ENCODE measurements around the gene MYRIP. TPM values are rescaled to one million over a fixed set of nuclear protein-coding genes. Genes with fewer than 3 reads are reported as not detected.

MYRIP gene
- polyA plus RNA-seq, 6 donors from 2014 or later, result not detected

DNA sequence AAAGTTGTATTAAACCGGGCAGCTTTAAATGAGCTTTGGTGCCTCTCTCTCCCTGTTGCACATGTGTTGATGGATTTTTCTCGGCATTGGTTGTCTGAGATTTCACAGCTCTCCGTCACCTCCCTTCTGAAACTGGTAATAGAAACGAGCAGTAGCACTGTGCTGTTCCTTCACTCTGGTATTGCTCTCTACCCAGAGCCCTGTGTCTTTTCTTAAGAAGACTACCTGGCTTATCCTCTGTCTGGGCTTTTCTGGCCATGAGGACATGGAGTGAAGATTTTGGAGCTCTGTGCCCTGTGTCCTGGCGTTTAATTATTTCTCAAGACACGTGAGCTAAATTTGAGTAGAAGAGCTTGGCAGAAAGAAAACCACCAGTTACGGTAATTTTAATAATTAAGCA is 290.5 kb downstream of the MYRIP start:
- Mint-ChIP-seq H3K27ac (no peak overlapping the region), H3K36me3 (peaks cover 0 to 5% of the 10 kb centered on the region in 2 donors), H3K4me3 (no peak overlapping the region), H3K4me1 (no peaks in the 10 kb centered on the region), H3K9me3 (peaks cover 0 to 17% (median 10%) of the 10 kb centered on the region in 7 donors), H3K27me3 (peaks cover 9 to 20% (median 15%) of the 10 kb centered on the region in 3 donors)
- DNase-seq (no peak), ATAC-seq (ENCODE audit: low read depth in 2 of 2) (no peak)

DNA sequence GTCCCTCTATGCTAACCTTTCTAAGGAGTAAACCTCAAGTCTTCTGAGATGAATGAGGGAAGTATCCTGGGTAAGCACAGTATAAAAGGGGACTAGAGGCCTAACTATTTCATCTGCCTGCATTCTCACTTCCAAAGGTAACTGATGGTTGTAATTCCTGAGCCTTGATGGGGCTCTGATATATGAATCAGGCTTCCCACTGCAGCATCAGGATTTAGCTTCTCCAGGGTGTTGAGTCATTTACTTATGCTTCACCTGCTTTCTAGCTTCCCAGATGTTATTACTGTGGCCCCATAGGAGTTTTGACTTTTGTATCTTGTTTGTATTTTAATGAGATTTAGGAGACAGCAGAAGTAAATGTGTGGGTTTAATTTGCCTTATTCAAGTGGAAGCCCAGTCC is 292.8 kb downstream of the MYRIP start:
- ATAC-seq (ENCODE audit: low read depth in 2 of 2), result no peak
- H3K4me1 Mint-ChIP-seq, result no peaks in the 10 kb centered on the region
- peaks cover 0 to 17% (median 10%) of the 10 kb centered on the region in 7 donors for H3K9me3 Mint-ChIP-seq

DNA sequence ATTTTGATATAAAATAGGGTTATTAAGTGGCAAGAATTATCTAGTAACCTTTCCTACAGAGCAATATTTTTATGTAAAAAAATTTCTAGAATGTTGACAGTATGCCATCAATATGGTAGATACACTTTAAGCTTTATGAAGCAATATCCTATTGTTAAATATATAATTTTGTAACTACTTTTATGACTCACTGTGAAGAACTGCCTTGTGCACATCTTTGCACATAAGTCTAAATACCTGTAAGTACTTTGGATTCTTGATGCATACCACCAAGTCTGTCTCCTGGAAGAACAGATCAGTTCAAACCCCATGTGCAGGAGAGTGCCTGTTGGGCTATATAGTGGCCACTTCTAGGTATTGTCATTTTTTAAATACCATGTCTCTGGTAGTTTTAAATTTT is 294.4 kb downstream of the MYRIP start:
- ATAC-seq (ENCODE audit: low read depth in 2 of 2) (no peak), DNase-seq (no peak)
- Mint-ChIP-seq H3K36me3 (peaks cover 0 to 5% of the 10 kb centered on the region in 2 donors), H3K27me3 (peaks cover 9 to 13% (median 10%) of the 10 kb centered on the region in 3 donors), H3K4me1 (no peaks in the 10 kb centered on the region), H3K4me3 (no peak overlapping the region), H3K9me3 (peaks cover 0 to 17% (median 10%) of the 10 kb centered on the region in 7 donors), H3K27ac (no peak overlapping the region)

More for the DNA sequence above, 292.8 kb downstream of the MYRIP start:
- DNase-seq, result no peak
- Mint-ChIP-seq H3K27ac (no peak overlapping the region), H3K4me3 (no peak overlapping the region), H3K27me3 (peaks cover 5 to 10% (median 9%) of the 10 kb centered on the region in 3 donors), H3K36me3 (peaks cover 0 to 5% of the 10 kb centered on the region in 2 donors)

DNA sequence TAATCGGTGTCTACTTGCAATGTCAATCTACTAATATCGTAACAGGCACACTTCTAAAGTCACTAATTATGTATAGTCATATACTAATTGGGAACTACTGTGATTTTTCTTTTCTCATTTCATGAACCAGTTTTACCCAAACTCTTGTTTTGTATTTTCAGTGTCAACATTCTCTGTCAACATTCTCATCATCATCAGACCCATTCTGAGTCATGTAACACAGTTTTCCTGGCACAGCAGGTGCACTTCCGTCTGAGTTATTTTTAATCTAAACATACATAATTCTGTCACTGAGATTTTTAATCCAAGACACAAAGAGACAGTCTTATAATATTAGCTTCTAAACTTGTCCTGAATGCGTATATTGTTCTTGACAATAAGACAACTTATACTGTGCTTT is 295.0 kb downstream of the MYRIP start:
- ATAC-seq (ENCODE audit: low read depth in 2 of 2), result no peak
- Mint-ChIP-seq H3K4me1 (no peaks in the 10 kb centered on the region), H3K27me3 (peaks cover 6 to 13% (median 10%) of the 10 kb centered on the region in 3 donors), H3K27ac (no peak overlapping the region), H3K9me3 (peaks cover 0 to 17% (median 10%) of the 10 kb centered on the region in 7 donors), H3K36me3 (peaks cover 0 to 5% of the 10 kb centered on the region in 2 donors), H3K4me3 (no peak overlapping the region)
- DNase-seq, result no peak

DNA sequence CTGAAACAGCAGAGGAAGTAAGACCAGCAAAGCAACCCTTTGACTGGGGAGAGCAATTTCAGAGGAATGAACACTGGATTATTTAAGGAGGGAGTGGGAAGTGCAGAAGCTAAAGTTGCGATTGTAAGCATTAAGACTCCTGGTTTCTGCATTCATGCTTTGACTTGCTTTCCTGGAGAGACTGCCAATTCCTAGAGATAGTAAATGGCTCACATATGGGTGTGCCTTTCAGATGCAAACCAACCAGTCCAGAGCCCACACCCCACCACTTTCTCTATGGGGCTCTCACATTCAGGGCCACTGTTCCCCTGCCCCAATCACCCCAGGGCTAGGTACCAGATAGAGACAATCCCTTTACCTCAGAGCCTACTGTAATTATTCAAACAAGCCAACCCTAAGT is 299.2 kb downstream of the MYRIP start:
- peaks cover 0 to 4% (median 0%) of the 10 kb centered on the region in 7 donors for H3K9me3 Mint-ChIP-seq
- no peaks in the 10 kb centered on the region for H3K36me3 Mint-ChIP-seq
- DNase-seq, result no peak
- peaks cover 0 to 8% (median 5%) of the 10 kb centered on the region in 3 donors for H3K27me3 Mint-ChIP-seq
- no peak for ATAC-seq (ENCODE audit: low read depth in 2 of 2)
- no peaks in the 10 kb centered on the region for H3K4me1 Mint-ChIP-seq
- H3K4me3 Mint-ChIP-seq, result no peak overlapping the region
- no peak overlapping the region for H3K27ac Mint-ChIP-seq

DNA sequence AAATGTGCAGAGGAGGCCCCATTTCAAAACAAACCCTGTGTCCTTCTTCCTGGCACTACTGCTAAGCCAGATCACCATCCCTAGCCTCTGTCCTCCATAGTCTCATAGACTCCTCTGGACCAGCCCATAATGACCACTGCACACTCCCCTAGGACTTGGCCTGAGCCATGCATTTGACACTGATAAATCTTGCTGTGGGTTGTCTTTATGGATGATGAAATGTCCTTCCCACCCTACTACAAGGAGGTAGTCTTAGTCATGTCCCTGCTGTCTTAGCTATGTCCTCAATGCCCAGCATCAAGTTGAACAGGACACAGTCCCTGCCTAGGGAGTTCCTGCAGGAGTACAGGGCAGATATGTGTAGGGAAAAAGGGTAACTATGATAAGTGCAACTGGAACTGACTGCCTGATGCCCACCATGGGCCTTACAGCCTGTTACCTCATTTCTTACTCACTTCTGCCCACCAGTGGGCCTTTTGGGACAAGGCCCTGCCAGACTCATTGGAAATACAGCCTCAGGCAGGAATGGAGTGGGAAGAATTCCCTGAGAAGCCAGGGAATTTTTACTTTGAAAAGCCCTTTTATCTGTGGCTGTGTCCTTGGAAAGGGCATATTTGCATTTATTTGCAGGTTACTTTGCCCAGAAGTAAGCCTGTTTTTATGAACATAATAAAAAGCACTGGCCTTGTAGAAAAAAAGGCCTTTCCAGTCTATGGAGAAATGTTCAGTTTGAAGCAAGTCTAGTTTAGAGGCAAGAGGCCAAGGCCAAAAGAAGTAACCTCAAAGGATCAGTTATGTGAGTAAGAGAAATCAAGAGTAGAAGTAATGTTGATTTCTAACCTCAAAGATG is 300.5 kb downstream of the MYRIP start:
- no peak overlapping the region for H3K27ac Mint-ChIP-seq
- no peaks in the 10 kb centered on the region for H3K4me1 Mint-ChIP-seq
- no peak overlapping the region for H3K4me3 Mint-ChIP-seq
- peaks cover 0 to 8% (median 5%) of the 10 kb centered on the region in 3 donors for H3K27me3 Mint-ChIP-seq
- ATAC-seq (ENCODE audit: low read depth in 2 of 2) (no peak), DNase-seq (no peak)
- H3K36me3 Mint-ChIP-seq, result no peaks in the 10 kb centered on the region
- H3K9me3 Mint-ChIP-seq, result peaks cover 0 to 4% (median 0%) of the 10 kb centered on the region in 7 donors

DNA sequence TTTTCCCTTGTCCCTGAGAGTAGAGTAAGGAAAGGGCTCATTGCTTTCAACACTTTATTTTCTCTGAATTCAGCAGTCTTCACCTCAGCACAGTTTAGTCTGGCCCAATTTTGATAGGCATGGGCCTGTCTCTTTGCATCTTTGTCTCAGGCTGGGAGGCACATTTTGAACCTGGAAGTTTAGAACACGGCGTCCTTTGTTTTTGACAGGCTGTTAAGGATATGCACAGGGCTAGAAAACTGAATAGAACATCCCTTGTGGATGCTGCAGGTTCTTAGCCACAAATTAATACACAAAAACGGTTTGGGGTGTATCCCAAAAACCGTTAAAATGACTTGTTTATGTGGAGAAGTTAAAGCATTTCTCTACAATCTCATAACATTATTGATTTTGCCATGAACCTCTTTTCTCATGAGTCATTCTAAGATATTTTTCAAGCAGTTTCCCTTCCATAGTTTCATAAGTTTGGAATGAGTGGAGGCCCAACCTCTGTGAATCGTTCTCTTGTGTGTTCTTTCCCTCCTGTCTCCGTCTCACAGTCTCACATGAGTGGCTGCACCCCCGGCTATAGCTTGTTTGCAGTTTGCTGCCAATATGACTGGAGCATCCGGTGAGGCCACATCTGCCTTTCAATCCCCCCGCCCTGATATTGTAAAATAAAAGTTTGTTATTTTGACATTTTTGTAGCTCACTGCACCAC is 307.2 kb downstream of the MYRIP start:
- Mint-ChIP-seq H3K27me3 (no peaks in the 10 kb centered on the region), H3K9me3 (no peaks in the 10 kb centered on the region), H3K27ac (no peak overlapping the region), H3K4me3 (no peak overlapping the region), H3K4me1 (no peaks in the 10 kb centered on the region), H3K36me3 (no peaks in the 10 kb centered on the region)
- no peak for ATAC-seq (ENCODE audit: low read depth in 2 of 2)
- DNase-seq, result no peak

DNA sequence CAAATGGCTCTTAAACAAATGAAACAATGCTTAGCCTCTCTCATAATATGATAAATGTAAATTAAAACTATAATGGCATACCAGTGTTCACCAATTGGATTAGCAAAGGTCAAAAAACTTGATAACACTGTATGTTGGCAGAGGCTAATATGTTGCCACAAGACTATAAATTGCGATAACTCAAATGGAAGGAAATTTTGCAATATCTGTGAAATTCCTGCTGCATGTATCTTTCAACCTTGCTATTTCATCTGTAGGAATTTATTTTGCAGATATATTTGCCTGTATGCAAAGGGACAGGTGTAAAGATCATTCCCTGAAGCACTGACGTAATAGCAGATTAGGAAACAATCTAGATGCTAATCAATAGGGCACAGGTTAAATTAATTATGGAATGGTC is 308.7 kb downstream of the MYRIP start:
- Mint-ChIP-seq H3K4me1 (no peaks in the 10 kb centered on the region), H3K27ac (no peak overlapping the region), H3K27me3 (no peaks in the 10 kb centered on the region), H3K9me3 (no peaks in the 10 kb centered on the region), H3K4me3 (no peak overlapping the region), H3K36me3 (no peaks in the 10 kb centered on the region)
- DNase-seq (no peak), ATAC-seq (ENCODE audit: low read depth in 2 of 2) (no peak)

DNA sequence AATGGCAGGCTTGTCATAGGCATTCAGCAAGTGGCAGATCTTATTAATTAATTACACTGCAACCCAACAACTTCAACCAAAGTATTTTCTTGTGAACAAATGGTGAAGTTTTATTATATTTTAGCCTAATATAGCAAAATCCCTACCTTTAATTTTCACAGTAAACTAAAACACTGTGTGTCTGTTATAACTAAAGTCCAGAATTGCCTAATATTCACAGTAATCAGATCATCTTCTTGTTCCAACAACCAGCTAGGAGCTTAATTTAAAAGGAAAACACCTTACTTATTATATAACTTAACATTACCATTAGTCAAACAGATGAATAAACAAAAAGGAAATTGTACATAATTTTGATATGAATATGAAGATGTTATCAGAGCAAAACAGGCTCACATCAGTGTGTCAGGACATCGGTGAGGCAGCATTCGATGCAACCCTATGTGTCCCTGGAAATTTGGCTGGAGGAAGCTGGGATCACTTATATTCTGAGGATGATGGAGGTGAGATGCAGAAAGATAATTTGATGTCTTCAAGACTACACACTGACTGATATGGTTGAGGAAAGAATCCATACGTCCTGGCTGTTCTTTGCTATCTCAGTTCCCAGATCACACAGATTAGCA is 310.8 kb downstream of the MYRIP start:
- no peaks in the 10 kb centered on the region for H3K36me3 Mint-ChIP-seq
- H3K4me1 Mint-ChIP-seq, result no peaks in the 10 kb centered on the region
- no peak for DNase-seq
- H3K27ac Mint-ChIP-seq, result no peak overlapping the region
- H3K4me3 Mint-ChIP-seq, result no peak overlapping the region
- H3K27me3 Mint-ChIP-seq, result no peaks in the 10 kb centered on the region
- ATAC-seq (ENCODE audit: low read depth in 2 of 2), result no peak
- no peaks in the 10 kb centered on the region for H3K9me3 Mint-ChIP-seq

DNA sequence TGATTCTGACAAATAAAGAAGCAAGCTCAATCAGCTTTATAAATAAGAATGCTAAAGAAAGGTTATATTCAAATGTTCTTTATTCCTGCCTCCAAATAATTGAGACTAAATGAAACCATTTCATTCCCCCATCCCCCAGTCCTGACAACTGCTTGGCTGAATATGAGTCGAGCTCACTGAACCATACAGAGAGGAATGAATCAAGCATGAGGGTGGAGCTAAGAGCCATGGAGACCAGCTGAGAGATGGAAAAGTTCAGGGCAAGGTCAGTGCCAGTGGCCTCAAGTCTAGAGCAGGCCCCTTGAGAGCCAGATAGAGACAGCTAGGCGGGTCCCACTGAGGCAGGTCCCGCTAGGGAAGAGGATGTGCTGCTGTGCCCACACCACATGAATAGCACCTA is 311.4 kb downstream of the MYRIP start:
- H3K27ac Mint-ChIP-seq, result no peak overlapping the region

DNA sequence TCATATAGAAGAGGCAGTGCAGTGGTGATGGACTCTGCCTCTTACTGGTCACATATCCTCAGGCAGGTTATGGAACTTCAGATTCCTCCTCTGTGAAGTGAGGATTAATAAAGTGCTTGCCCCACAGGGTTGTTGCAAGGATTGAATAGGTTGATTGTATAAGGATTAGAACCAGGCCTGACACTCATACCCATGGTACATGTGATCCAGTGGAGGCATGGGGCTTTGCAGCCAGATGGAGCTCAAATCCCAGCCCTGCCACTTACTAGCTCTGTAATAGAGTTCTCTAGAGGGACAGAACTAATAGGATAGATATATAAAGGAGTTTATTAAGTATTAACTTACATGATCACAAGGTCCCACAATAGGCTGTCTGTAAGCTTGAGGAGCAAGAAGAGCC is 315.5 kb downstream of the MYRIP start:
- H3K9me3 Mint-ChIP-seq, result no peaks in the 10 kb centered on the region
- H3K4me3 Mint-ChIP-seq, result no peak overlapping the region
- DNase-seq (no peak), ATAC-seq (ENCODE audit: low read depth in 2 of 2) (no peak)
- H3K4me1 Mint-ChIP-seq, result peaks cover 0 to 3% (median 0%) of the 10 kb centered on the region in 3 donors
- no peaks in the 10 kb centered on the region for H3K27me3 Mint-ChIP-seq
- H3K27ac Mint-ChIP-seq, result no peak overlapping the region
- no peaks in the 10 kb centered on the region for H3K36me3 Mint-ChIP-seq

More for the DNA sequence above, 311.4 kb downstream of the MYRIP start:
- Mint-ChIP-seq H3K4me3 (no peak overlapping the region), H3K4me1 (no peaks in the 10 kb centered on the region), H3K9me3 (no peaks in the 10 kb centered on the region), H3K36me3 (no peaks in the 10 kb centered on the region), H3K27me3 (no peaks in the 10 kb centered on the region)
- ATAC-seq (ENCODE audit: low read depth in 2 of 2), result no peak
- no peak for DNase-seq

DNA sequence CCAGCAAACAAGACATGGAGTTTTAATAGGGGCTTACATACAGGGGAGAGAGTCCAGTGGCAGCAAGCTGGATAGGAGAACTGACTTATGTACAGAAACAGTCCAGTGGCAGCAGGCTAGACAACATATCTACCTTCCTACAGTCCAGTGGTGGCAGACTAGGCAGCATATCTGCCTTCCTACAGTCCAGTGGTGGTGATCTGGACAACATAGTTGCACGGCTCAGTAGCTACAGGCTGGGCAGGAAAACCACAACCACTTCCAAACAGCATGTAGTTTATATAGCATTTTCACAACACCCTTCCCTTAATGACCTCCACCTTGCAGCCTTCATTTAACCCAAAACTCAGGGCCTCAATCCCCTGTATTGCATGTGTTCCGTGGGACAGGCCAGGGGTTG is 318.8 kb downstream of the MYRIP start:
- no peak overlapping the region for H3K27ac Mint-ChIP-seq
- H3K36me3 Mint-ChIP-seq, result no peaks in the 10 kb centered on the region
- H3K4me3 Mint-ChIP-seq, result no peak overlapping the region
- DNase-seq (no peak), ATAC-seq (ENCODE audit: low read depth in 2 of 2) (no peak)
- peaks cover 0 to 3% (median 0%) of the 10 kb centered on the region in 3 donors for H3K4me1 Mint-ChIP-seq
- H3K9me3 Mint-ChIP-seq, result peaks cover 0 to 10% (median 2%) of the 10 kb centered on the region in 7 donors
- no peaks in the 10 kb centered on the region for H3K27me3 Mint-ChIP-seq

DNA sequence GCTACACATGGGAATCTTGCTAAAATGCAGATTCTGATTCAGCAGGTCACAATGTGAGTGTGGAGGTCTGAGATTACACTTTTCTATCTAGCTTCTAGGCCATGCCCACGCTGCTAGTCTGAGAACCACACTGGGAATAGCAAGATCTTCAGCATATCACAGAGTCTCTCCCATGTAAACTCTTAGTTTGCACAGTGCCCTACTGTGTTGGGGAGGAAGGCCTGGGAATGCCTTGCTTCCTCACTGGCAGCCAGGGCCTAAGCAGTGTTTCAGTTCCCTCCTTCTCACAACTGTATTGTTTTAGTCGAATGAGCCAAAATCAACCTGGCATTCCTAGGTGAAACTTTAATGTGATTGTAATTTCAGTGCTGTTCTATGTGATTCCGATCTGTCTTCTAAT is 320.1 kb downstream of the MYRIP start:
- ATAC-seq (ENCODE audit: low read depth in 2 of 2), result no peak
- H3K4me3 Mint-ChIP-seq, result no peak overlapping the region
- H3K36me3 Mint-ChIP-seq, result no peaks in the 10 kb centered on the region
- H3K9me3 Mint-ChIP-seq, result peaks cover 3 to 20% (median 8%) of the 10 kb centered on the region in 7 donors
- H3K27ac Mint-ChIP-seq, result no peak overlapping the region
- no peak for DNase-seq
- peaks cover 0 to 3% (median 0%) of the 10 kb centered on the region in 3 donors for H3K4me1 Mint-ChIP-seq
- peaks cover 0 to 6% (median 4%) of the 10 kb centered on the region in 3 donors for H3K27me3 Mint-ChIP-seq

All from naive B cell (primary cell).